HS-5 (cell line): ENCODE data around the gene GPATCH8.
"Not testable (repeated sequence)": the region's sequence is repeated elsewhere in the genome, so short reads cannot be mapped to it uniquely, and the experiment has no call there.

Experiments
- DNase-seq: peaks from one replicate; pipeline ENCODE4 v3.0.0-alpha.2; 2012; ENCODE audit warnings: low read depth

Gene GPATCH8

GRCh38 chr17:44397479-44398440 is 105.4 kb downstream of the GPATCH8 start:
- DNase-seq, result no peak

- no peak for DNase-seq
Observed at GRCh38 chr17:44396946-44397345, 106.3 kb downstream of the GPATCH8 start.

DNA sequence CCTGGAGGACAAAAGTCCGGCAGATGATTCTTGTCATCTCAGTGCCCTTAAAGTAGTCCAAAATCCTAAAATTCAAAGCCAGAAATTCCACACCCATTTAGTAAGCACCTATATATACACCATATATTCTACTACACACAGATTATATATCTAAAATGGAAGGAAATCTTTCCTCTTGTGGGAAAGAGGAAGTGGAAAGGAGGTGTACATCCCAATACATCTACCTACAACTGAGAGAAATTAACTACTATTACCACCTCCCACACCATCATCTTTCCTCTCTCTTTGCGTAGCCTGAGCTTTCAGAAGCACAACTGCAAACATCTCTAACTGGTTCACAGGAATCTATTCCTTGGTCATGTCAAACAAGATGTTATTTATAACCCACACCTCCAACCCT is 108.4 kb downstream of the GPATCH8 start:
- DNase-seq, result no peak

DNA sequence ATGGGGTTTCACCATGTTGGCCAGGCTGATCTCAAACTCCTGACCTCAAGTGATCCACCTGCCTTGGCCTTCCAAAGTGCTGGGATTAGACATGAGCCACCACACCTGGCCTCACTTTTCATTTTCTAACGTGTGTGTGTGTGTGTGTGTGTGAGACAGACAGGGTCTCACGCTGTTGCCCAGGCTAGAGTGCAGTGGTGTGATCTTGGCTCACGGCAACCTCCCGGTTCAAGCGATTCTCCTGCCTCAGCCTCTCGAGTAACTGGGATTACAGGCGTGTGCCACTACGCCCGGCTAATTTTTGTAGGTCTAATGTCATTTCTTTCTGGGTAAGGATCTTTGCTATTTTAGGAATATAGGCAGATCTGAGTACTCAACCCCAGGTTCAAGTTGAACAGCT is 109.1 kb downstream of the GPATCH8 start:
- DNase-seq, result not testable (repeated sequence)

- no peak for DNase-seq
Observed at GRCh38 chr17:44390250-44390870, 112.8 kb downstream of the GPATCH8 start.

DNA sequence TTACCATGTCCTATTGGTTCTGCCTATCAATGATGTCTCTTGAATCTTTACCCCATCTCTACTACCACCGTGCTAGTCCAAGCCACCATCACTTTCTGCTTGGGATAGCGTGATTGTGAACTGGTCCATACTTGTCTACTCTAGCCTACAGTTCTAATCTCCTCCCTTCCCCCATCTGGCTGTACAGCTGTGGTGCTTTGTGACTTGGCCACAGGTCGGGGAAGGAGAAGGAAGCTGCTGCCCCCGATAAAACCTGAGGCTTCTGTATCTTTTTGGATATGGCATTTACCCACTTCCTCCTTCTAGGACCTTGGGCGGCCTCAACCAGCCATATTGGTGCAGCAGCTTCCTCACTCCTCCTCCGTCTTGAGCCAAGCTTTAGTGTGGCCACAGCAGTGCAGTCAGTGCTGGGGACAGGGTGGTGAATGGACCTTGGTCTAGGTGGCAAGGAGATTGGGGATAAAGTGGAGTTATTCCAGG is 113.4 kb downstream of the GPATCH8 start:
- no peak for DNase-seq

DNA sequence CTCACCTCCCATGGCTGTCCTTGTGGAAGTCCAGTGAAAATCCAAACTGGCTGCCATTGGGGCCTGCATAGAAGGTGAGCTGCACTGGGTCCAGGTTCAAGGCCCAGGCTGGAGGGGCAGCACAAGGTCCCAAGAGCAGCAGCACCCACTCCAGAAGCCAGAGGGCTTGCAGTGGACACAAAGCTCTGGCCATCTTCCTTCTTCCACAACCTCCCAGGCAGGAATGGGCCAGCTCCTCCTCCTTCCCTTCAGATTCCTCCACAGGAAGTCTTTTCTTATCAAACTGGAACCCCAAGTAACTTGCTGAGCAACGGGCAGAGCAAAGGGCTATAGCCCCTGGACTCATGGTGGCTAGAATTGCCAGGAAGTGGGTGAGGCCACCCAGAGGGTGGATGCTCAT is 113.9 kb downstream of the GPATCH8 start, which contains the start of gene ITGA2B:
TSS of gene ITGA2B (minus strand) at position 369 of the 400 bp plus-strand sequence. CDS start at position 193, 176 bp downstream.
- no peak for DNase-seq

DNA sequence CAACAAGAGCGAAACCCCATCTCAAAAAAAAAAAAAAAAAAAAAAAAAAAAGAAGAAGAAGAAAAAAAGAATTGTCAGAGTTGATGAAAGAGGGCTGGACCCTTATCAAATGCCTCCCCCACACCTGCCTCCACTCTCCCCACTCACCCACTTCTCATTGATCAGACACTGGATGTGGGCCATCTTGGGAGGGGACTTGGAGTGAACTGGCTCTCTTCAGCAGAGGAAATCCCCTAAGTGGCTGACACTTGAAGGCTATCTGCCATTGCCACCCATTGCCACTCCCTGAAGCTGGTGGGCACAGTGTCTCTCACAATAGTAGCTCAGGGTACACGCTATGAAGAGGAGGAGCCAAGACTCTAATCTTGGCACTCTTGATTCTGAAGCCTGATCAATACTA is 115.4 kb downstream of the GPATCH8 start:
- DNase-seq, result no peak

- DNase-seq, result no peak
Observed at GRCh38 chr17:44386182-44386525, 117.1 kb downstream of the GPATCH8 start.

GRCh38 chr17:44385287-44386181 is 117.7 kb downstream of the GPATCH8 start:
- DNase-seq, result peak; percentile 33

DNA sequence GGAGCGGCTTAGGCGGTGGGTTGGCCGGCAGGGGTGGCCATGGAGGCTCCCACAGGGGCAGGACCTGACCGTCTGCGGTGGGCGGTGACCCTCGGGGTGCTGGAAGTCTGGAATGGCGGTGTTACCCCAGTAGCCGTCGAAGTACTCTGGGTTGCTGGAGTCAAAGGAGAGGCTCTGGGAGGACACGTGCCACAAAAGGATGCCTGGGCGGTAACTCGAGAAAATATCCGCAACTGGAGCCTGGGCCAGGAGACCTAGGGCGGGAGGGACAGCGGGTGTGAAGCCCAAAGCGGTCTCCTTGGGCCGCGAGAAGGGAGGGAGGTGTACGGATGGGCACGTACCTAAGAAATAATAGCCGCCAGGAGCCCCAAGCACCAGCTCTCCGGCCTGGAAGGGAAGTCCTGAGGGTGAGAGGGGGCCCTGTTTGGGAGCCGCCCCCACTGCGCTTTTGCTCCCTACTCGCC is 118.4 kb downstream of the GPATCH8 start:
- no peak for DNase-seq

DNA sequence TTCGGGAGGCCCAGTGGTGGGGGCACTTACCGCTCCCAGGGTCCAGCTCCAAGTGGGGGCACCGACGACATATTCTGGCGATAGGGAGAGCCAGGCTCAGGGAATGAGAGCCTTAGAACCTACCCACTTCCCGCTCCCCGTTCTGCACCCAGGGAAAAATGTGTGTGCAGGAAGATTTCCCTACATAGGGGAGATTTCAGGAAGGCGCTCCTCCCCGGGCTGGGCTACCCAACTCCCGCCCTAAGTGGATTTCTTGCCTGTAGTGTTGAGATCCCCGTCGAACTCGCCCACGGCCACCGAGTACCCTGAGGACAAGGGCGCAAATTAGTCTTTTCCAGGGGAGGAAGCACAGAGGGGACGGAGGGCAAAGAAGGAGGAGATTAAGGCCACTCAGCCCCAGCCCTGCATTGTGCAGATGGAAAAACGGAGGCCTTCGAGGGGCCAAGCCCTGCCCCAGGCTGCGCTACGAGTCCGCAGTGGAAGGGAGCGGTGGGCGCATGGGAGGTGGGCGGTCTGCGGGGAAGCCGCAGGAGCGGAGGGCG is 118.9 kb downstream of the GPATCH8 start:
- no peak for DNase-seq

DNA sequence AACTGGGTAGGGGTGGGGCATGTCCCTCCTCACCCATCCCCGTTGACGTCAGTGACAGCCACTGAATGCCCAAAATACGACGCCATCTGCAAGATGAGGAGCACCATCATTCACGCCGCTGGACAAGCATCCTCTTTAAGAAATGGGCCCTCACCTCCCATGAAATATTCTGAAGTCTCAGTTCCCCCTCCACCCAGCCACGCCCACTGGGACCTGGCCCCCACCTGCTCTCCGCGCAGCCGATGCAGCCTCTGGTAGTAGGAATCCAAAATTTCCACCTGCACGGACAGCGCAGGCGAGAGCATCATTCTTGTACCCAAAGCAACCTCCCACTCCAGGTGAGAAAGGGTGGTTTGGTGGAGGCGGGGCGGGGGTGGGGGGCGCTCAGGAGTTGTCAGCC is 119.3 kb downstream of the GPATCH8 start:
- DNase-seq, result no peak

- DNase-seq, result no peak
Observed at GRCh38 chr17:44383363-44383762, 119.8 kb downstream of the GPATCH8 start.

DNA sequence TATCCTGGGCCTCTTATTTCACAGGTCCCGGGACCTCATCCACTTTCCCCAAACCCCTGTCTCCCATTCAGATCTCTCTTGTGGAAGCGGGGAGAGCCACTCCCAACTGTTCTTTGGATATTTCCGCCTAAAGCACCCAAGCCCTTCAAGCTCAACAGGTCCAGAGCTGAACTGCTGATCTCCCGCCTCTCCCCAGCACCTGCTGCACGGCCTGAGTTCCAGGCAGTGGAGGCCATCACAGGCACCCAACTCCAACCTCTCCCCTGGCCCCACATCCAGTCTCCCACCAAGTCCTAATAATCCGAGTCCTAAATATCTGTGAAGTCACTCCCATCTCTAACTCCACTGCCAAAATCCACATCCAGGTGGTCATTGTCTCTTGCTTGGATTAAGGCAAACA is 120.3 kb downstream of the GPATCH8 start:
- no peak for DNase-seq

GRCh38 chr17:44381810-44382305 is 121.3 kb downstream of the GPATCH8 start:
- no peak for DNase-seq

GRCh38 chr17:44380767-44381166 is 122.4 kb downstream of the GPATCH8 start:
- no peak for DNase-seq

DNA sequence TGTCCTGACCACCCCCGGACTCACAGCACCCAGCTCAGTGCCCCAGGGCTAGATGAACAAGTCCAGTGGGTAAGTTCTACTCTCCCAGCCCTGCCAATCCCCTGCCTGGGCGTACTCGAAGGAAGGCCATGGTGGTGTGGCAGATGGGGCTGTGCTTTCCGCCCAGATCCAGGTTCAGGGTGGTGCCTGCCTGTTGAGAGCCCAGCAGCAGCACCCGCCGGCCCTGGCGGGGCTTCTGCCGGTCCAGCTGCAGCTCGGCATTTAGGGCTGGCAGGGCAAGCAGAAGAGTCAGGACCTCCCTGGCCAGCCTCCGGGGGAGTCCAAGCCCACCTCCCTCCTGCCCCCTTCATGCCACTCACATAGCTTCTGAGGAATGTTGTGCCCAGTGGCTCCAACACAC is 123.3 kb downstream of the GPATCH8 start:
- no peak for DNase-seq

DNA sequence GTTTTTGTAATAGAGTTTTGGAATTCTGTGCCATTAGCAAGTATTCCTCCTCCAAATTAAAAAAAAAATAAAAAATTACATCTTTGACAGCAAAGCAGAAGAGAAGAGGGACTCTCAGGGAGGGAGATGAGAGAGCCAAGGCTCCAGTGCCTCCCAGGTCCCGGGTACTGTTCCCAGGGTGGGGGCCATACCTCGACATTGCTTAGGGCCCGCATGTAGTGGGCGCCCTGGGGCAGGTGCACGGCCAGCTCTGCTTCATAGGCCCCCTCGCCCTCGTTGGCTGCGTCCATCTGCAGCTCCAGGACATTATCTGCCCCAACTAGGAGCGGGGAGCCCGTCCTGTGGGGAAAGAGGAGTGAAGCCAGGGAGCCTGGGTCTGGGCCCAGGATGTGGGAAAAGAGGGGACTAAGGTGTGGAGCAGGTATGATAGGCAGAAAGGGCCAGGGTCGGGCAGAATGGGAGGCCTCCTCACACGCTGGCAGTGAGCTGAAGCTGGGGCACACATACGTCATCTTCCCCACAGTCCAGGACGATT is 125.0 kb downstream of the GPATCH8 start:
- DNase-seq, result no peak

- no peak for DNase-seq
Observed at GRCh38 chr17:44376779-44377178, 126.4 kb downstream of the GPATCH8 start.

- DNase-seq, result no peak
Observed at GRCh38 chr17:44376124-44376523, 127.1 kb downstream of the GPATCH8 start.
